Neural cell (in vitro differentiated cells): Measurements from ENCODE around the gene MS4A6A. TPM values are rescaled to one million over a fixed set of nuclear protein-coding genes. Genes with fewer than 3 reads are reported as not detected.
"Not testable (repeated sequence)": the region's sequence is repeated elsewhere in the genome, so short reads cannot be mapped to it uniquely, and the experiment has no call there.

Source experiments
- H2AFZ ChIP-seq: fragments of 200-600, 300-800 bp; sonication (generic), shearing (Covaris generic); 2 replicates; pipeline ENCODE4 v1.6.0; 2014; ENCODE audit warnings: low read depth, mild to moderate bottlenecking, antibody characterized with exemption, low read length, moderate library complexity
- H3F3A ChIP-seq: fragments of 200-600 bp; shearing (Covaris generic); 2 replicates; pipeline ENCODE4 v1.6.1; 2016; ENCODE audit warnings: mild to moderate bottlenecking, moderate library complexity, mixed read lengths, antibody characterized with exemption, low read length; ENCODE audit not compliant: insufficient read depth, poor library complexity, severe bottlenecking
- H3K27ac ChIP-seq: fragments of 200-600, 300-800 bp; sonication (generic), shearing (Covaris generic); 2 replicates; pipeline ENCODE4 v1.5.1; 2014; ENCODE audit warnings: mild to moderate bottlenecking, low read length, moderate library complexity
- H3K27me3 ChIP-seq: fragments of 300-800, 200-600 bp; sonication (generic), shearing (Covaris generic); 2 replicates; pipeline ENCODE4 v1.6.0; 2014; ENCODE audit warnings: mild to moderate bottlenecking, low read depth, low read length, moderate library complexity; ENCODE audit not compliant: insufficient read depth
- H3K36me3 ChIP-seq: fragments of 300-800, 200-600 bp; sonication (generic), shearing (Covaris generic); 2 replicates; pipeline ENCODE4 v1.5.1; 2014; ENCODE audit warnings: mild to moderate bottlenecking, antibody characterized with exemption, low read length, moderate library complexity; ENCODE audit not compliant: insufficient read depth
- H3K4me2 ChIP-seq: fragments of 300-800, 200-600 bp; sonication (generic), shearing (Covaris generic); 2 replicates; pipeline ENCODE4 v1.6.0; 2014; ENCODE audit warnings: mild to moderate bottlenecking, low read length
- H3K4me3 ChIP-seq: fragments of 300-800, 200-600 bp; sonication (generic), shearing (Covaris generic); 2 replicates; pipeline ENCODE4 v1.5.1; 2014; ENCODE audit warnings: mild to moderate bottlenecking, low read length, moderate library complexity
- H3K79me2 ChIP-seq: fragments of 200-600 bp; shearing (Covaris generic); replicated peaks from 2 replicates; pipeline ENCODE4 v1.6.0; 2014; ENCODE audit warnings: mild to moderate bottlenecking, low read length, moderate library complexity; ENCODE audit not compliant: insufficient read depth
- H3K9ac ChIP-seq: fragments of 300-800, 200-600 bp; sonication (generic), shearing (Covaris generic); 2 replicates; pipeline ENCODE4 v1.6.1; 2016; ENCODE audit warnings: mild to moderate bottlenecking, low read length, mixed read lengths
- H3K9me2 ChIP-seq: fragments of 200-600 bp; shearing (Covaris generic); 2 replicates; pipeline ENCODE4 v1.6.1; 2016; ENCODE audit warnings: mild to moderate bottlenecking, low read length, mixed read lengths; ENCODE audit not compliant: insufficient read depth
- H3K9me3 ChIP-seq: fragments of 200-600, 300-800 bp; sonication (generic), shearing (Covaris generic); 2 replicates; pipeline ENCODE4 v1.6.1; 2016; ENCODE audit warnings: mild to moderate bottlenecking, mixed run types, low read length, moderate library complexity, mixed read lengths
- H4K20me1 ChIP-seq: fragments of 200-600 bp; shearing (Covaris generic); 2 replicates; pipeline ENCODE4 v1.6.1; 2016; ENCODE audit warnings: mild to moderate bottlenecking, mixed run types; ENCODE audit not compliant: insufficient read depth
- EP300 ChIP-seq: fragments of 450-650 bp; conservative IDR thresholded peaks from 2 replicates; pipeline ENCODE4 v1.6.1; 2014; ENCODE audit warnings: antibody characterized with exemption, mild to moderate bottlenecking, moderate library complexity; ENCODE audit not compliant: poor library complexity, severe bottlenecking
- EZH2 ChIP-seq: fragments of 200-600, 300-800 bp; shearing (Covaris generic), sonication (generic); IDR thresholded peaks from 2 replicates; pipeline ENCODE4 v1.6.1; 2014; ENCODE audit warnings: antibody characterized with exemption, low read length, borderline replicate concordance, mild to moderate bottlenecking; ENCODE audit not compliant: insufficient read depth, poor library complexity, severe bottlenecking
- MXI1 ChIP-seq: fragments of 450-650 bp; conservative IDR thresholded peaks from 2 replicates; pipeline ENCODE4 v1.6.1; 2014; ENCODE audit warnings: antibody characterized with exemption, mild to moderate bottlenecking; ENCODE audit not compliant: poor library complexity, severe bottlenecking
- POLR2AphosphoS5 ChIP-seq: IDR thresholded peaks from 2 replicates; pipeline ENCODE4 v1.6.1; 2012
- RAD21 ChIP-seq: fragments of 450-650 bp; conservative IDR thresholded peaks from 2 replicates; pipeline ENCODE4 v1.6.1; 2014; ENCODE audit warnings: antibody characterized with exemption, mild to moderate bottlenecking, moderate library complexity
- SMC3 ChIP-seq: fragments of 450-650 bp; conservative IDR thresholded peaks from 2 replicates; pipeline ENCODE4 v1.6.1; 2014; ENCODE audit warnings: antibody characterized with exemption, mild to moderate bottlenecking, moderate library complexity; ENCODE audit not compliant: poor library complexity
- TAF1 ChIP-seq: IDR thresholded peaks from 2 replicates; pipeline ENCODE4 v1.6.1; 2012; ENCODE audit warnings: low read depth
- polyA plus RNA-seq: library from polyadenylated mRNA; depleted of rRNA; stranded (reverse); fragments of >200 nt; gene quantifications from 2 replicates; pipeline ENCODE4 v1.2.3, GENCODE V29; 2014
- TF ChIP-seq, protein P1 (sequence below): fragments of 450-650 bp; IDR thresholded peaks from 2 replicates; pipeline ENCODE4 v1.5.1; 2014; ENCODE audit warnings: antibody characterized with exemption, mild to moderate bottlenecking, moderate library complexity; ENCODE audit not compliant: poor library complexity, severe bottlenecking
- TF ChIP-seq, protein P2 (sequence below): IDR thresholded peaks from 2 replicates; pipeline ENCODE4 v1.6.1; 2012; ENCODE audit warnings: borderline replicate concordance

Gene MS4A6A
- polyA plus RNA-seq, 1 donor from 2014 or later = not detected

- no peaks in the 10 kb centered on the region for H3K79me2 ChIP-seq
- H3K9ac ChIP-seq = no peak overlapping the region
- no peaks in the 10 kb centered on the region for H3K9me2 ChIP-seq
- TF ChIP-seq, protein P1, sequence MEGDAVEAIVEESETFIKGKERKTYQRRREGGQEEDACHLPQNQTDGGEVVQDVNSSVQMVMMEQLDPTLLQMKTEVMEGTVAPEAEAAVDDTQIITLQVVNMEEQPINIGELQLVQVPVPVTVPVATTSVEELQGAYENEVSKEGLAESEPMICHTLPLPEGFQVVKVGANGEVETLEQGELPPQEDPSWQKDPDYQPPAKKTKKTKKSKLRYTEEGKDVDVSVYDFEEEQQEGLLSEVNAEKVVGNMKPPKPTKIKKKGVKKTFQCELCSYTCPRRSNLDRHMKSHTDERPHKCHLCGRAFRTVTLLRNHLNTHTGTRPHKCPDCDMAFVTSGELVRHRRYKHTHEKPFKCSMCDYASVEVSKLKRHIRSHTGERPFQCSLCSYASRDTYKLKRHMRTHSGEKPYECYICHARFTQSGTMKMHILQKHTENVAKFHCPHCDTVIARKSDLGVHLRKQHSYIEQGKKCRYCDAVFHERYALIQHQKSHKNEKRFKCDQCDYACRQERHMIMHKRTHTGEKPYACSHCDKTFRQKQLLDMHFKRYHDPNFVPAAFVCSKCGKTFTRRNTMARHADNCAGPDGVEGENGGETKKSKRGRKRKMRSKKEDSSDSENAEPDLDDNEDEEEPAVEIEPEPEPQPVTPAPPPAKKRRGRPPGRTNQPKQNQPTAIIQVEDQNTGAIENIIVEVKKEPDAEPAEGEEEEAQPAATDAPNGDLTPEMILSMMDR = no peak
- TF ChIP-seq EZH2 (no peak), POLR2AphosphoS5 (no peak), TAF1 (no peak), MXI1 (no peak), RAD21 (no peak), SMC3 (no peak), EP300 (no peak)
- TF ChIP-seq, protein P2, sequence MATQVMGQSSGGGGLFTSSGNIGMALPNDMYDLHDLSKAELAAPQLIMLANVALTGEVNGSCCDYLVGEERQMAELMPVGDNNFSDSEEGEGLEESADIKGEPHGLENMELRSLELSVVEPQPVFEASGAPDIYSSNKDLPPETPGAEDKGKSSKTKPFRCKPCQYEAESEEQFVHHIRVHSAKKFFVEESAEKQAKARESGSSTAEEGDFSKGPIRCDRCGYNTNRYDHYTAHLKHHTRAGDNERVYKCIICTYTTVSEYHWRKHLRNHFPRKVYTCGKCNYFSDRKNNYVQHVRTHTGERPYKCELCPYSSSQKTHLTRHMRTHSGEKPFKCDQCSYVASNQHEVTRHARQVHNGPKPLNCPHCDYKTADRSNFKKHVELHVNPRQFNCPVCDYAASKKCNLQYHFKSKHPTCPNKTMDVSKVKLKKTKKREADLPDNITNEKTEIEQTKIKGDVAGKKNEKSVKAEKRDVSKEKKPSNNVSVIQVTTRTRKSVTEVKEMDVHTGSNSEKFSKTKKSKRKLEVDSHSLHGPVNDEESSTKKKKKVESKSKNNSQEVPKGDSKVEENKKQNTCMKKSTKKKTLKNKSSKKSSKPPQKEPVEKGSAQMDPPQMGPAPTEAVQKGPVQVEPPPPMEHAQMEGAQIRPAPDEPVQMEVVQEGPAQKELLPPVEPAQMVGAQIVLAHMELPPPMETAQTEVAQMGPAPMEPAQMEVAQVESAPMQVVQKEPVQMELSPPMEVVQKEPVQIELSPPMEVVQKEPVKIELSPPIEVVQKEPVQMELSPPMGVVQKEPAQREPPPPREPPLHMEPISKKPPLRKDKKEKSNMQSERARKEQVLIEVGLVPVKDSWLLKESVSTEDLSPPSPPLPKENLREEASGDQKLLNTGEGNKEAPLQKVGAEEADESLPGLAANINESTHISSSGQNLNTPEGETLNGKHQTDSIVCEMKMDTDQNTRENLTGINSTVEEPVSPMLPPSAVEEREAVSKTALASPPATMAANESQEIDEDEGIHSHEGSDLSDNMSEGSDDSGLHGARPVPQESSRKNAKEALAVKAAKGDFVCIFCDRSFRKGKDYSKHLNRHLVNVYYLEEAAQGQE = no peak
- no peaks in the 10 kb centered on the region for H3K36me3 ChIP-seq
- H3K4me3 ChIP-seq = no peak overlapping the region
- no peak overlapping the region for H2AFZ ChIP-seq
- H3K27ac ChIP-seq = no peak overlapping the region
- H3F3A ChIP-seq = no peaks in the 10 kb centered on the region
- no peak overlapping the region for H3K4me2 ChIP-seq
- H3K27me3 ChIP-seq = no peaks in the 10 kb centered on the region
- no peaks in the 10 kb centered on the region for H3K9me3 ChIP-seq
- H4K20me1 ChIP-seq = no peaks in the 10 kb centered on the region
Observed at GRCh38 chr11:60204922-60205321, 22.0 kb upstream of the MS4A6A start.

- not testable (repeated sequence) for H3F3A ChIP-seq, H3K27ac ChIP-seq, H3K9ac ChIP-seq, H3K27me3 ChIP-seq, H3K4me3 ChIP-seq, H3K4me2 ChIP-seq, H3K79me2 ChIP-seq, H3K9me3 ChIP-seq, H3K9me2 ChIP-seq, H2AFZ ChIP-seq, H4K20me1 ChIP-seq, H3K36me3 ChIP-seq
Observed at GRCh38 chr11:60201334-60201733, 18.5 kb upstream of the MS4A6A start.

GRCh38 chr11:60197442-60197841 is 14.6 kb upstream of the MS4A6A start:
- H3K27ac ChIP-seq = no peak overlapping the region

More at GRCh38 chr11:60197442-60197841, 14.6 kb upstream of the MS4A6A start:
- Histone ChIP-seq H3K36me3 (no peaks in the 10 kb centered on the region), H3K9ac (no peak overlapping the region), H3K4me2 (no peak overlapping the region), H2AFZ (no peak overlapping the region), H4K20me1 (no peaks in the 10 kb centered on the region), H3K27me3 (no peaks in the 10 kb centered on the region), H3K9me2 (no peaks in the 10 kb centered on the region), H3K4me3 (no peak overlapping the region), H3K9me3 (no peaks in the 10 kb centered on the region), H3K79me2 (no peaks in the 10 kb centered on the region), H3F3A (no peaks in the 10 kb centered on the region)
- TF ChIP-seq RAD21 (no peak), MXI1 (no peak), SMC3 (no peak), POLR2AphosphoS5 (no peak), EZH2 (no peak), EP300 (no peak), TAF1 (no peak)
- TF ChIP-seq, protein P1 = no peak
- TF ChIP-seq, protein P2 = no peak
